Kidney epithelial cell (primary cell): ENCODE results near the gene CENPS. TPM values are rescaled to one million over a fixed set of nuclear protein-coding genes. Genes with fewer than 3 reads are reported as not detected.

Source experiments
- DNase-seq: peaks from one replicate; pipeline ENCODE4 v3.0.0-alpha.2; 2010; ENCODE audit warnings: low read depth
- H3K27me3 ChIP-seq: 2 replicates; pipeline ENCODE4 v1.6.0; 2011; ENCODE audit warnings: low read length; ENCODE audit not compliant: control insufficient read depth, insufficient read depth
- H3K36me3 ChIP-seq: 2 replicates; pipeline ENCODE4 v1.5.1; 2011; ENCODE audit warnings: low read length; ENCODE audit not compliant: control insufficient read depth, insufficient read depth
- H3K4me3 ChIP-seq: 2 replicates; pipeline ENCODE4 v1.5.1; 2011; ENCODE audit warnings: low read depth, mild to moderate bottlenecking, control low read depth, low read length
- CTCF ChIP-seq: IDR thresholded peaks from 2 replicates; pipeline ENCODE4 v1.5.1; 2011; ENCODE audit warnings: mild to moderate bottlenecking, moderate library complexity, low read length, control low read depth, inconsistent platforms; ENCODE audit not compliant: insufficient read depth, poor library complexity, severe bottlenecking
- total RNA-seq: library from RNA; depleted of rRNA; stranded (reverse); fragments of >200 nt; gene quantifications from 2 replicates; pipeline ENCODE4 v1.2.3, GENCODE V29; 2015

CENPS gene
- total RNA-seq, 1 donor from 2014 or later, result 6.6 TPM

GRCh38 chr1:10457875-10458274 lies 27.6 kb downstream of the CENPS start:
- H3K36me3 ChIP-seq, result no peaks in the 10 kb centered on the region
- no peak for DNase-seq
- no peak for TF ChIP-seq CTCF
- no peak overlapping the region for H3K4me3 ChIP-seq
- no peaks in the 10 kb centered on the region for H3K27me3 ChIP-seq

GRCh38 chr1:10459184-10459583 lies 29.0 kb downstream of the CENPS start:
- no peaks in the 10 kb centered on the region for H3K27me3 ChIP-seq
- no peak overlapping the region for H3K4me3 ChIP-seq
- peaks cover 1% of the 10 kb centered on the region for H3K36me3 ChIP-seq
- no peak for TF ChIP-seq CTCF
- DNase-seq, result peak; percentile 88

- no peak for DNase-seq
- no peak for TF ChIP-seq CTCF
- no peak overlapping the region for H3K4me3 ChIP-seq
- no peaks in the 10 kb centered on the region for H3K27me3 ChIP-seq
- peaks cover 3% of the 10 kb centered on the region for H3K36me3 ChIP-seq
These were observed 36.8 kb downstream of the CENPS start for GRCh38 chr1:10467078-10467477.

DNA sequence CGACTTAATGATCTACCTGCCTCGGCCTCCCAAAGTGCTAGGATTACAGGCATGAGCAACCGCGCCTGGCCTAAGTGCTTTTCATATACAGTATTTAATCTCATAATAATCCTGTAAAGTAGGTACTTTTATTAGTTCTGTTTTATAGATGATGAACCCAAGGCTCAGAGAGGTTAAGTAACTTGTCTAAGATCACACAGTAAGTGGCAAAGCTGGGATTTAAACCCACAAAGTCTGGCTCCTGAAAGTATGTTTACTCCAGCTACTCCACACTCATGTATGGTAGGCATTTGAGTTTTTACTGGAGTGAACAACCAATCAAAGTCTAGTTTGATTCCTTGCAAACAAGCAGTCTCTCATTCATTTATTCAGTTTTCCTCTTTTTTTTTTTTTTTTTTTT lies 39.8 kb downstream of the CENPS start:
- Histone ChIP-seq H3K36me3 (peaks cover 2% of the 10 kb centered on the region), H3K4me3 (no peak overlapping the region), H3K27me3 (no peaks in the 10 kb centered on the region)
- no peak for DNase-seq
- TF ChIP-seq CTCF, result no peak

- H3K36me3 ChIP-seq, result peaks cover 2% of the 10 kb centered on the region
- DNase-seq, result no peak
- peak overlapping the region; percentile 70 for H3K4me3 ChIP-seq
- TF ChIP-seq CTCF, result no peak
- H3K27me3 ChIP-seq, result no peaks in the 10 kb centered on the region
These were observed 41.4 kb downstream of the CENPS start for GRCh38 chr1:10471411-10472219.
